Upper lobe of right lung (tissue), 1 donor: ENCODE results near the gene PTGDR. TPM values are rescaled to one million over a fixed set of nuclear protein-coding genes. Genes with fewer than 3 reads are reported as not detected.

Experiments
- ATAC-seq: fragments of 200-7000 bp; cut with Tn5 transposase; one replicate; pipeline ENCODE4 v1.9.1; 2020; ENCODE audit warnings: mild to moderate bottlenecking, moderate library complexity
- DNase-seq: peaks from one replicate; pipeline ENCODE4 v3.0.0-alpha.2; 2020
- H3K27ac ChIP-seq: fragments of 200-600 bp; one replicate; pipeline ENCODE4 v1.8.0; 2022
- H3K27me3 ChIP-seq: fragments of 200-600 bp; one replicate; pipeline ENCODE4 v1.8.0; 2022; ENCODE audit warnings: mild to moderate bottlenecking
- H3K36me3 ChIP-seq: fragments of 200-600 bp; one replicate; pipeline ENCODE4 v1.8.0; 2022
- H3K4me1 ChIP-seq: fragments of 200-600 bp; one replicate; pipeline ENCODE4 v1.8.0; 2022
- H3K4me3 ChIP-seq: fragments of 200-600 bp; one replicate; pipeline ENCODE4 v1.8.0; 2022; ENCODE audit warnings: mild to moderate bottlenecking
- H3K9me3 ChIP-seq: fragments of 200-600 bp; one replicate; pipeline ENCODE4 v1.8.0; 2022
- intact Hi-C: fragments of 100-400 bp; cut with DNase I; formaldehyde crosslinking; loops from one replicate; pipeline ENCODE4 v1.11.0; 2022
- total RNA-seq: library from RNA; stranded (reverse); fragmentation: NEBNext Ultra II Directional; extraction: Animal tissue kit (Norgen Biotek cat#: 25700); gene quantifications from one replicate; pipeline ENCODE4 v1.2.1, GENCODE V29; 2021
- TF ChIP-seq, protein P1 (sequence below): fragments of 200-600 bp; IDR thresholded peaks from one replicate; pipeline ENCODE4 v1.8.0; 2022; ENCODE audit warnings: antibody characterized with exemption
- donor health status: DM: no; HTN: yes; CAD: no; lungs with severe emphysema.

The PTGDR gene
- total RNA-seq, 1 donor from 2014 or later: 1.6 TPM

GRCh38 chr14:52283099-52283498 is 15.6 kb downstream of the PTGDR start:
- intact Hi-C loops: no loop called here
- DNase-seq (no peak), ATAC-seq (no peak)
- Histone ChIP-seq H3K36me3 (no peaks in the 10 kb centered on the region), H3K4me1 (no peaks in the 10 kb centered on the region), H3K4me3 (no peak overlapping the region), H3K27me3 (no peaks in the 10 kb centered on the region), H3K27ac (no peak overlapping the region), H3K9me3 (no peaks in the 10 kb centered on the region)
- TF ChIP-seq, protein P1, sequence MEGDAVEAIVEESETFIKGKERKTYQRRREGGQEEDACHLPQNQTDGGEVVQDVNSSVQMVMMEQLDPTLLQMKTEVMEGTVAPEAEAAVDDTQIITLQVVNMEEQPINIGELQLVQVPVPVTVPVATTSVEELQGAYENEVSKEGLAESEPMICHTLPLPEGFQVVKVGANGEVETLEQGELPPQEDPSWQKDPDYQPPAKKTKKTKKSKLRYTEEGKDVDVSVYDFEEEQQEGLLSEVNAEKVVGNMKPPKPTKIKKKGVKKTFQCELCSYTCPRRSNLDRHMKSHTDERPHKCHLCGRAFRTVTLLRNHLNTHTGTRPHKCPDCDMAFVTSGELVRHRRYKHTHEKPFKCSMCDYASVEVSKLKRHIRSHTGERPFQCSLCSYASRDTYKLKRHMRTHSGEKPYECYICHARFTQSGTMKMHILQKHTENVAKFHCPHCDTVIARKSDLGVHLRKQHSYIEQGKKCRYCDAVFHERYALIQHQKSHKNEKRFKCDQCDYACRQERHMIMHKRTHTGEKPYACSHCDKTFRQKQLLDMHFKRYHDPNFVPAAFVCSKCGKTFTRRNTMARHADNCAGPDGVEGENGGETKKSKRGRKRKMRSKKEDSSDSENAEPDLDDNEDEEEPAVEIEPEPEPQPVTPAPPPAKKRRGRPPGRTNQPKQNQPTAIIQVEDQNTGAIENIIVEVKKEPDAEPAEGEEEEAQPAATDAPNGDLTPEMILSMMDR: no peak

GRCh38 chr14:52286661-52287649 is 19.5 kb downstream of the PTGDR start:
- TF ChIP-seq, protein P1: no peak
- Histone ChIP-seq H3K4me1 (no peaks in the 10 kb centered on the region), H3K27me3 (no peaks in the 10 kb centered on the region), H3K27ac (no peak overlapping the region), H3K4me3 (no peak overlapping the region), H3K36me3 (no peaks in the 10 kb centered on the region), H3K9me3 (no peaks in the 10 kb centered on the region)
- ATAC-seq: no peak
- intact Hi-C loops: no loop called here
- no peak for DNase-seq

GRCh38 chr14:52296378-52296777 is 28.9 kb downstream of the PTGDR start:
- H3K9me3 ChIP-seq: no peaks in the 10 kb centered on the region
- intact Hi-C loops: no loop called here
- TF ChIP-seq, protein P1: no peak
- no peak for ATAC-seq
- no peaks in the 10 kb centered on the region for H3K4me1 ChIP-seq
- H3K36me3 ChIP-seq: no peaks in the 10 kb centered on the region
- H3K4me3 ChIP-seq: no peak overlapping the region
- no peak overlapping the region for H3K27ac ChIP-seq
- no peak for DNase-seq
- H3K27me3 ChIP-seq: no peaks in the 10 kb centered on the region

DNA sequence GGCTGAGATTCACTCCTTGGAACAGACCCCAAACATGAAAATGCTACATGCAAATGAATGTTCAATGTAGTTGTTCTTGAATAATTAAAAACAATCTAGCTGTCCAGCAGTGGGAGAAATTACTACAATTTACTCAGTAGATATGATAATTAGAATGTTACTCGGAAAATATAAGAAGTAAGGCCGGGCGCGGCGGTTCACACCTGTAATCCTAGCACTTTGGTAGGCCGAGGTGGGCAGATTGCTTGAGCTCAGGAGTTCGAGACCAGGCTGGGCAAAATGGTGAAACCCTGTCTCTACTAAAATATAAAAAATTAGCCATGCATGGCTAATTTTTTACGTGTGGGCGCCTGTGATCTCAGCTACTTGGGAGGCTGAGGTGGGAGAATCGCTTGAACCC is 31.3 kb downstream of the PTGDR start:
- Histone ChIP-seq H3K27me3 (no peaks in the 10 kb centered on the region), H3K9me3 (no peaks in the 10 kb centered on the region), H3K4me3 (no peak overlapping the region), H3K36me3 (no peaks in the 10 kb centered on the region), H3K4me1 (no peaks in the 10 kb centered on the region), H3K27ac (no peak overlapping the region)
- no peak for ATAC-seq
- no peak for DNase-seq
- TF ChIP-seq, protein P1: no peak
- intact Hi-C loops: no loop called here

- Histone ChIP-seq H3K9me3 (no peaks in the 10 kb centered on the region), H3K36me3 (no peaks in the 10 kb centered on the region), H3K4me3 (no peak overlapping the region), H3K27me3 (no peaks in the 10 kb centered on the region), H3K4me1 (no peaks in the 10 kb centered on the region), H3K27ac (no peak overlapping the region)
- TF ChIP-seq, protein P1: peak; percentile 83
- DNase-seq: no peak
- ATAC-seq: peak; percentile 80
- intact Hi-C loops: no loop called here
Measured at GRCh38 chr14:52299692-52300278, 32.3 kb downstream of the PTGDR start.
